HuH-7 (cell line): ENCODE results near the gene OAT.
"Not testable (repeated sequence)": the region's sequence is repeated elsewhere in the genome, so short reads cannot be mapped to it uniquely, and the experiment has no call there.

Experiments used
- DNase-seq: peaks from one replicate; pipeline ENCODE4 v3.0.0; 2011; ENCODE audit warnings: low spot score

OAT gene

GRCh38 chr10:124378881-124379471, 39.7 kb downstream of the OAT start:
- no peak for DNase-seq

GRCh38 chr10:124378271-124378670, 40.5 kb downstream of the OAT start:
- DNase-seq = no peak

DNA sequence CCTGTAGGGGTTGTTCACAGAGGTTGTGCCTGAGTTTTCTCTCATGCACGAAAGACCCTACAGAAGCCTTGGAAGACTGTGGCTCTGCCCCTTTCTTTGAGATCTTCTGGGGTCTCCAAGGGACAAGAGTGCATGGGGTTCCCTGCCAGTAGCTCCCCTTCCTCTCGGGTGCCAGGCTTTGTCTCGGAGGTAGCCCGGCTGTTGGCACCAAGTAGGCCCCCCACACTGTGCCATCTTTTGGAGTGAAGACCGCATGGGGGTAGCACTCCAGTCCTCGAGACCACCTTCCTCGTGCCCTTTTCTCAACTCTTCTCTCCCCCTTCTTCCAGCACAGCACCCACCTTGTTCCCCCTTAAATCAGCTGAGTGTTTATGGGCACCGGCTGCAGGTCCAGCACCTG, 41.6 kb downstream of the OAT start:
- DNase-seq = no peak

- no peak for DNase-seq
These were observed 42.3 kb downstream of the OAT start for GRCh38 chr10:124376411-124376810.

DNA sequence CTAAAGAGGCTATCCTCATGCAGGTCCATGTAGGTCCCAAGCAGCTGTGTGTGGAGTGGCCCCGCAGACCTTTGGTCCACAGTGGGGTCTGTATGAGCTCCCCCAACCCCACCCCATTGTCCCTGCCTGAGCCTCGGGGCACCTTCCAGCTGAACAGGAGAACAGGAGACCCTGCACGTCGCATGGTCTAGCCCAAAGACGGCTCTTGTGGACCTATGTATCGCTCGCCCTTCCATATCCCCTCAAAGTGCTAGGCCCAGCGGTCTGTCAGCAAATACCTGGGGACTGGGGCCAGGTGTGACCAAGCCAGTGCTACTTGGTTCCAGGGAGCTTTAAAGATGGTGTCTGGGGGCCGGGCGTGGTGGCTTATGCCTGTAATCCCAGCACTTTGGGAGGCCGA, 43.0 kb downstream of the OAT start:
- DNase-seq = no peak

DNA sequence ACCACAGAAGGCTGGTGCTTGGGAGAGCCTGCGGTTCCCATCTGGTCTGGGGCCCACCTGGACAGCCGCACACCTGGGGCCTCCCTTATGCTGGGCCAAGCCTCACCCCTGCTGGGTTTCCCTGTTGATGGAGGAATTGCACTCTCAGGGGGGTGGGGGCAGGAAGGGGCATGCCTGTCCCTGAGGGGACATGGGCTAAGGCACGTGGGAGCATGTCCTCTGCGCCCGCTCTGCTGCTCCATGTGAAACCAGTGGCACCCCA, 43.4 kb downstream of the OAT start:
- DNase-seq = no peak

GRCh38 chr10:124374535-124375352, 44.0 kb downstream of the OAT start:
- no peak for DNase-seq

- DNase-seq = no peak
These were observed 45.8 kb downstream of the OAT start for GRCh38 chr10:124372899-124373298.

GRCh38 chr10:124370426-124370825, 48.3 kb downstream of the OAT start:
- no peak for DNase-seq

DNA sequence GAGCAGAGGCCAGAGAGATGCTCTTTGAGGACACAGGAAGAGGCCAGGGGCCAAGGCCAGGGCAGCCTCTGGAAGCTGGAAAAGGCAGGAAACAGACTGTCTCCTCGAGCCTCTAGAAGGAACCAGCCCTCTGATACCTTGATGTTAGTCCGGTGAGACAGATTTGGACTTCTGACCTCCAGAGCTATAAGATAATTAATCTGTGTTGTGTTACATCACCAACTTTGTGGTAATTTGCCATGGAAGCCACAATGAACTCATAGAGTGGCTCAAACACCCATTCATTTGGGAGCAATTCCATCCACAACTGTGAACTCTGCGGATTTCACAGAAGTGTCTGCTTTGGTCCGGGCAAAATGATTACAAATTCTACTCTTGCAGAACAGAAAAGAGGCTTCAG, 48.7 kb downstream of the OAT start:
- no peak for DNase-seq

DNA sequence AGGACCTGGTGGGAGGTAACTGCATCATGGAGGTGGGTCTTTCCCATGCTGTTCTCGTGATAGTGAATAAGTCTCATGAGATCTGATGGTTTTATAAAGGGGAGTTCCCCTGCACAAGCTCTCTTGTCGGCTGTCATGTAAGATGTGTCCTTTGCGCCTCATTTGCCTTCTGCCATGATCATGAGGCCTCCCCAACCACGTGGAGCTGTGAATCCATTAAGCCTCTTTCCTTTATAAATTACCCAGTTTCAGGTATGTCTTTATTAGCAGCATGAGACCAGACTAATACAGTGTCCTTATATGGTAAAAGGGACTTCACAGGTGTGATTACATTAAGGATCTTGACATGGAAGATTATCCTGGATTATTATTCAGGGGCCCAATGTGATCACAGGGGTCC, 49.2 kb downstream of the OAT start:
- not testable (repeated sequence) for DNase-seq

DNA sequence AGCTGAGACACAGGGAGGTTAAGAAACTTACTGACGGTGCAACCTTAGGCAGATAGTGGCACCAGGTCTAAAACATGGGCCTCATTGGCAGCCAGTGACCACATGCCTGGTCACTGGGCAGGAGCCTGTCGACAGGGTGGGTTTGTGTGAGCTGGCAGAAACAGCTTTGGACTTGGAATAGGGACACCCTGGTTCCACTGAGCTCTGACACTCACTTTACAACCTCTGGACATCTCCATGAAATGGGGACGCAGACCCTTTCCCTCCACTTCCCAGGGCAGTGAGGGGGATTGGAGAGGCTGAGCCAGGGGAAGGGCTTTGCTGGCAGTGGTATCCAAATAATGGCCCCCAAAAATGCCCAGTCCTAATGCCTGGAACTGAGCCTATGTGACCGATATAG, 49.7 kb downstream of the OAT start:
- DNase-seq = no peak

- no peak for DNase-seq
These were observed 50.8 kb downstream of the OAT start for GRCh38 chr10:124367936-124368335.

- no peak for DNase-seq
These were observed 51.3 kb downstream of the OAT start for GRCh38 chr10:124367414-124367813.

DNA sequence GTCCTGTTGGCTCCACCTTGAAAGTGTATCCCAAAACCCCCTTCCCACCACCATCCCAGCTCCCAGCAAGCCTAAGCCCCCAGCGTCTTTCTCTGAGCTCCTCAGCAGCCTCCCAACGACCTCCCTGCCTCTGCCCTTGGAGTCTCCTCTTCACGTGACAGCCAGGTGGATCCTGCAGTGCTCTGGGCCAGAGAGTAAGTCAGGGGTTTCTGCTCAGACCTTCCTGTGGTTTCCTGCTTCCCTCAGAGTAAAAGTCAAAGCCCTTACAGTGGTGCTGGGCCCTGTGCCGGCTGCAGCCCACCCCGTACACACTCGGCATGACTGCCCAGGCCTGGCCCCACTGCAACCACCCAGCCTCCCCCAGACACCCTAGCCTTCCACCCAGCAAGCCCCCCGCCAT, 51.9 kb downstream of the OAT start:
- no peak for DNase-seq

DNA sequence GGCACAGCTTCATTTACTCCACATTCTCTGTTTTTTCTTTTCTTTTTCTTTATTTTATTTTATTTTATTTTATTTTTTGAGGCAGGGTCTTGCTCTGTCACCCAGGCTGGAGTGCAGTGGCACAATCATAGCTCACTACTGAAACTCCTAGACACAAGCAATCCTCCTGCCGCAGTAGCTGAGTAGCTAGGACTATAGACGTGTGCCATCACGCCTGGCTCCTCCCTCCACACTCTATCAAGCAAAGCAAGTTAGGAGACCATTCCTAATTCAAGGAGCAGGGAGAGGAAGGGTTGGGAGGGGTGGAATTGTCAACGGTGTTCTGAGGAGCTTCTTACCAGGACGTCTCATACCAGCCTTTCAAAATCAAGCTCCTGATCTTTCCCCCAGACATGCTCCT, 52.4 kb downstream of the OAT start:
- DNase-seq = no peak

GRCh38 chr10:124364674-124365073, 54.0 kb downstream of the OAT start:
- no peak for DNase-seq

GRCh38 chr10:124362568-124362967, 56.2 kb downstream of the OAT start:
- DNase-seq = no peak

DNA sequence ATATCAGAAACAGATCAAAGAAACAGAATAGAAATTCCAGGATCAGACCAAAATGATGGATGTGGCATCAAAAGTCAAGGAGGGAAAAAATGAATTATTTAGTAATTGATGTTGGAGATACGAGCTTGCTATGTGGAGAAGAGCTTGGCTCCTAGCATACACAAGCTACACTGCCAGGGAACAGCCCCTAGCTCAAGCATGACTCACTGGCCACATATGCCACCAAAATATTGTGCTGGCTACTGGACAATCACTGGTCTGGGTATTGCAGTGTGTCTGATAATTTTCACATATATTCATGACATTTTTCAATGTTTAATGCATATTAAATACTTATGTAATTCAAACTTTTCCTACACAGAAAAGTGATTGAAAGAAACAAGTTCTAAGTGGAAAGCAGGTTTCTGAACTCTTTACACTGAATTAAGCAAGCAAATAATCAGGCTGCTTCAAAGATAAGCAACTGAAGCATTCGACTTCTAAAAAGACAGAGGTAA, 59.3 kb downstream of the OAT start:
- no peak for DNase-seq

DNA sequence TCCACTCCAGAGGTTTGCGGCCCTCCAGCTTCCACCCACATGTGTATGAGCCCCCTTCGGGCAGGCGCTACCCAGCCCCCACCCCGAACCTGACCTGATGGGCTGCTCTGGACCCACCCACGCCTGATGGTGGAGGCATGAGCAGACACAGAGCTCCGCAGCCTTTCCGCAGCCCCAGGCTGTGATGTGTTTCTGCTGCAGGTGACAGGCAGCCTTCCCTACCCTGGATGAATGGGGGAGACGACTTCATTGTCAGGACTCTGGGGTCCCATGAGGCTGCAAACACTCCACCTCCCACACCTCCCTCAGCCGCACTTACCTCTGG, 61.2 kb downstream of the OAT start:
- DNase-seq = no peak

DNA sequence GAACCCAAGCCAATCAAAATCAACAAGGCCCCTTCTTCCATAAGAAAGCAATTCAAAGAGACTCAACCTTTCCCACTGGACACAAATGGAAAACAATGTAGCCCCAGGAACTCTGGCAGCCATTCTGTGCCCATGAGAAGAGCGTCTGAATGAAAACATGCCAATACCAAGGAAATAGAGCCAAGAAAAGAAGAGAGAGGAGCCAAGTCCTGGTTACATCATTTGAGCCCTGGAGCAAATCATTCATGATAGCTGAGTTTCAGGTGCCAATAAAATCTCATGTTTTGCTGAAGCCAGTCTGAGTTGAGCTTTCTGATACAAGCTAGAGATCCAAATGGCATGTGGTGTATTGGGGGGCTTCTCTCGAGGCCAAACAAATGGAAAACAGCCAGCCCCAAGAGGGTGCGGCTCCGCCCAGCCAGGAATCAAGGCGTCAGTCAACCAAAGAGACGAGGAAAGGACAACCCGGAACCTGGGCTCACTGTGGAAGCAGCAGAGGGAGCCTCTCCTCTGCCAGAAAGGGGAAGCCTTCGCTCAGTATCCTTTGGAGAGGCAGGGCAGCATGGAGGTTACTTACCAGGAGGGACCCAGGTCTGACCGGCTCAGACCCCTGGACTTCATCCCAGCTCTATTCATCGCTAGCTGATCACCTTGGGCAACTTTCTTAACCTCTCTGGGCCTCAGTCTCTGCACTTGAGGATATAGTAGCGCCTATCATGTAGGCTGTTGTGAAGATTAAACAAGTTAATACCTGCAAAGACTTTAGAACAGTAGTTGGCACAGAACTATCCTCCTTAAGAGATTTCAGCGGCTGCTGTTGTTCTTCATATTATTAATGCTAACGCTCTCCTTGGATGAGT, 61.8 kb downstream of the OAT start:
- no peak for DNase-seq

DNA sequence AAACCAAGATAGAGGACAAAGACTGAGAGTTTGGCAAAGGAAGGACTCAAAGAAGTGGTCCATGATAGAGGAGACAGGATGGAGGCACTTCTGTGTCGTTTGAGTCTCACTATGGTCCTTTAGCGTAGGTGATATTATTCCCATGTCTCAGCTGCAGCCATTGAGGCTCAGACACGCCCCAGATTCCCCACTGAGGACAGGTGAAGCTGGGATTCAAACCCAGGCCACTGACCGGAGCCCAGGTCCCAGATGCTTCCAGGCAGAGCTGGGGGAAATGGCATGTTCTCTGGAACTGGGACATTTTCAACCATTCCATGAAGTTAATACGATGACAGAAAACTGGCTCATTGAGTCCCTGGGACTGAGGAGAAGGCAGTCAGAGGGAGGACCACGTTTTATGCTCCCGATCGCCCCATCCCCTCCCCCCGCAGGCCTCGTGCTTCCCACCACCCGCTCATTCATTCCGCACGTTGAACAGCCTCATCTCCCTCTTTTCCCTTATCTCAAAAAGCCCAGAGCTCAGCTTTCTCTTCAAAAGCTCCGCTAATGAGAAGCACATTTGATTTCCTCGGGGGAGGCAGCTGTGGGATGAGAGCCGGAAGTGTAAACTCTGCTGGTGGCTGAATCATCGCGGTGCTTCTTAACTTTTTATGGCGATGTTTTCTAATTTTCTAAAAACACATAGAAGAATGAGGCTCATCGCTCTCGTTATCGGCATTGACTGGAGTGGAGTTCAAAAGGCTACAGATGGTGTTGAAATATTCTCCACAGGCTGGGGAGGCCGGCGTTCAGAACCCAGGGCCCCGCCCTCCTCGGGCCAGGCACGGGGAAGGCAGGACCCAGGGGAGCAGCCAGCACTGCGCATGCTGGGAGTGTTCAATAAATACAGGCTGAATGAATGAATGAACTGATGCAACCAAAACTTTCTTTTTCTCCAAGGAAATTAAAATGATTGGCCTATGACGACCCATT, 64.0 kb downstream of the OAT start:
- DNase-seq = peak; percentile 81
